Right atrium auricular region (tissue), 2 donors: Measurements from ENCODE around the gene CABLES1. TPM values are rescaled to one million over a fixed set of nuclear protein-coding genes. Genes with fewer than 3 reads are reported as not detected.

Experiments
- DNase-seq: peaks from one replicate; pipeline ENCODE4 v3.0.0-alpha.2; 2019; ENCODE audit warnings: low spot score
- H3K27ac ChIP-seq, 2 donors: fragments of 200-600 bp; sonication (generic); 1 replicate in 1 of 2; 2 replicates in 1 of 2; pipeline ENCODE4 v1.5.1; 2016 to 2019
- H3K27me3 ChIP-seq, 2 donors: fragments of 200-600 bp; sonication (generic); one replicate each; pipeline versions ENCODE4 v1.5.1 to v1.6.0; 2017 to 2019
- H3K36me3 ChIP-seq: fragments of 200-600 bp; sonication (generic); one replicate; pipeline ENCODE4 v1.5.1; 2016
- H3K4me1 ChIP-seq, 2 donors: fragments of 200-600 bp; sonication (generic); one replicate each; pipeline versions ENCODE4 v1.5.1 to v1.6.0; 2017 to 2019
- H3K4me3 ChIP-seq, 2 donors: fragments of 200-600 bp; sonication (generic); 1 replicate in 1 of 2; 2 replicates in 1 of 2; pipeline ENCODE4 v1.5.1; 2017 to 2019; ENCODE audit warnings: mild to moderate bottlenecking in 1 of 2, moderate library complexity in 1 of 2
- H3K9me3 ChIP-seq, 2 donors: fragments of 200-600 bp; sonication (generic); one replicate each; pipeline ENCODE4 v1.5.1; 2019
- total RNA-seq, 2 donors: library from RNA; depleted of rRNA; stranded (reverse); fragments of >200 nt; gene quantifications; one replicate each; pipeline ENCODE4 v1.1.0, GENCODE V29; 2016
- TF ChIP-seq, protein P1 (sequence below), 2 donors: fragments of 200-600 bp; sonication (generic); IDR thresholded peaks; one replicate each; pipeline ENCODE4 v1.5.1; 2019; ENCODE audit warnings: antibody characterized with exemption in 2 of 2

CABLES1 gene
- total RNA-seq, 2 donors from 2014 or later = 5.4 to 6.9 TPM

DNA sequence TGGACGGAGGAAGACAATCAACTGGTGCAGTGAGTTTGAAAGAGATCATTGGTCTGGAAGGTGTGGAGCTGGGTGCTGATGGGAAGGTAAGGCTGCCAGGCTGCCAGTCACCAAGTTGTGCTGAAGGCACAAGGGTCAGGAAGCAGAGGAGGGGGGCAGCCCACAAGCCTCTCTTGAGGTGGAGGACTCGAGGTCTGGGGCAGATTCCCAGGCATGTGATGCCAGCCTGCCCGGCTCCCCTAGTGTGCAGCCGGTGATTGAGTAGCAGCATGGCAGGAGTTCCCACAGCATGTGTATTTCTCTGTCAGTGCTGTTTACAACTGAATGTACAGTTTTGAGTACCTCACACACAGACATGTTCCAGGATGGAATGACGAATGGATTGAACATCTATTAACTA, 99.3 kb downstream of the CABLES1 start:
- no peak for DNase-seq
- H3K27me3 ChIP-seq = no peaks in the 10 kb centered on the region
- no peaks in the 10 kb centered on the region for H3K9me3 ChIP-seq
- no peaks in the 10 kb centered on the region for H3K36me3 ChIP-seq
- no peak overlapping the region for H3K4me3 ChIP-seq
- TF ChIP-seq, protein P1, sequence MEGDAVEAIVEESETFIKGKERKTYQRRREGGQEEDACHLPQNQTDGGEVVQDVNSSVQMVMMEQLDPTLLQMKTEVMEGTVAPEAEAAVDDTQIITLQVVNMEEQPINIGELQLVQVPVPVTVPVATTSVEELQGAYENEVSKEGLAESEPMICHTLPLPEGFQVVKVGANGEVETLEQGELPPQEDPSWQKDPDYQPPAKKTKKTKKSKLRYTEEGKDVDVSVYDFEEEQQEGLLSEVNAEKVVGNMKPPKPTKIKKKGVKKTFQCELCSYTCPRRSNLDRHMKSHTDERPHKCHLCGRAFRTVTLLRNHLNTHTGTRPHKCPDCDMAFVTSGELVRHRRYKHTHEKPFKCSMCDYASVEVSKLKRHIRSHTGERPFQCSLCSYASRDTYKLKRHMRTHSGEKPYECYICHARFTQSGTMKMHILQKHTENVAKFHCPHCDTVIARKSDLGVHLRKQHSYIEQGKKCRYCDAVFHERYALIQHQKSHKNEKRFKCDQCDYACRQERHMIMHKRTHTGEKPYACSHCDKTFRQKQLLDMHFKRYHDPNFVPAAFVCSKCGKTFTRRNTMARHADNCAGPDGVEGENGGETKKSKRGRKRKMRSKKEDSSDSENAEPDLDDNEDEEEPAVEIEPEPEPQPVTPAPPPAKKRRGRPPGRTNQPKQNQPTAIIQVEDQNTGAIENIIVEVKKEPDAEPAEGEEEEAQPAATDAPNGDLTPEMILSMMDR (IDR thresholded peaks at IDR 0.05) = no peak
- H3K27ac ChIP-seq = no peak overlapping the region
- peaks cover 0 to 45% of the 10 kb centered on the region in 2 donors for H3K4me1 ChIP-seq

DNA sequence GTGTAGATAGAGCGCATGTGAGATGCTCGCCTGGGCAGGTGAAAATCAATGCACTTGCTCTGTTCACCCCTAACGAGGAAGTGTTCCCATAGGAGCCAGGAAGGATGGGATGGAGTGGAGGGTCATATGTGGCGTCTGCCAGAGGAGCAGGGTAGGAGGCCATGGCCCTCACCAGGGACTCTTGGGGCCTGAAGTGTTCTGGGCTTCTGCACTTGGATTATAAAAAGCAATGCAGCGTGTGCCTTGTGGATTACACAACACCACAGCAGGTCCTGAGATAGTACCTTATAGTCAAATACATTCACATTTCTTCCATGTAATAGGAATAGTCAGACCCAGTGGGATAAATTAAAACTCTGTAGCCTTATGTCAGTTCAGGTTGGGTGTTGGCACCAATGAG, 100.1 kb downstream of the CABLES1 start:
- DNase-seq = no peak
- Histone ChIP-seq H3K4me3 (no peak overlapping the region), H3K4me1 (peaks cover 0 to 38% of the 10 kb centered on the region in 2 donors), H3K27me3 (no peaks in the 10 kb centered on the region), H3K27ac (no peak overlapping the region), H3K9me3 (no peaks in the 10 kb centered on the region), H3K36me3 (no peaks in the 10 kb centered on the region)
- TF ChIP-seq, protein P1 (IDR thresholded peaks at IDR 0.05) = no peak

DNA sequence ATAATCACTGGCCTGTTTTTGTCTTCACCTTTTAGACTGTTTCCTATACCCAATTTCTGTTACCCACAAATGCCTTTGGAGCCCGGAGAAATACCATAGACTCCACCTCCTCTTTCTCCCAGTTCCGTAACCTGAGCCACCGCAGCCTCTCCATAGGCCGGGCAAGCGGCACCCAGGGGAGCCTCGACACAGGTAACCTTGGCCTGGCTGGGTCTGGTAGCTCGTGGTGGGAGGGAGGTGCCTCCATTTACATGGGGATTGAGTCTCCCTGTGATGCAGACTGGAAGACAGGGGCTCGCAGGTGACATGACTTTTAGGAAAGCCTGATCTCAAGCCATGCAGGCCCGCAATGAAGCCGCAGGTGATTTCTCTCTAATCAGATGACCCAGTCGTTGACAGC, 100.6 kb downstream of the CABLES1 start:
- no peaks in the 10 kb centered on the region for H3K27me3 ChIP-seq
- no peak overlapping the region for H3K27ac ChIP-seq
- TF ChIP-seq, protein P1 (IDR thresholded peaks at IDR 0.05) = no peak
- H3K36me3 ChIP-seq = no peaks in the 10 kb centered on the region
- peaks cover 0 to 33% of the 10 kb centered on the region in 2 donors for H3K4me1 ChIP-seq
- H3K4me3 ChIP-seq = no peak overlapping the region
- no peak for DNase-seq
- no peaks in the 10 kb centered on the region for H3K9me3 ChIP-seq

DNA sequence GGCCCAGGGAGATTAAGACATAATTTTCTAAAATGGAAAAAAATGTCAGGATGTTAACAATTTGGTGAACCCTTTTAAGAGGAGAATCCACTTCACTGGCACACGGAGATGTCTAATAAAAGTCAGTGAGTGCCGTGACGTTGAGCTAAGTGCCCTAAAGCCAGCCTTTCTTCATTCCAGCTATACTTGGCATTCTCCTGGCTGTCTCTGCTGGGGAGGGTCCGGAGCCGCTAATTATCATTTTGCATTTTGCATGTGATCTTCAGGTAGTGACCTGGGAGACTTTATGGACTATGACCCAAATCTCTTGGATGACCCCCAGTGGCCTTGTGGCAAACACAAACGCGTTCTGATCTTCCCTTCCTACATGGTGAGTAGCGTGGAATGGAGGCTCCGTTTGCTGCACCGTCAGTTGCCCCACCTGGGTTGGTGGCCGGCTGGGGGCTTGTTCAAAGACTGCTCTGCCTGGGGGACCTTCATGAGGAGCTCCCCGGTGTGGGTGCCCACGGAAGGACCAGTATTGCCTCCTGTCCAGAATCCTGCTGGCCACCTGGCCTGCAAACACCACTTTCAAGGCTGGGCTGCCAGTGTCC, 101.7 kb downstream of the CABLES1 start:
- Histone ChIP-seq H3K27ac (peak overlapping the region; percentile 81 to 85), H3K36me3 (no peaks in the 10 kb centered on the region), H3K9me3 (no peaks in the 10 kb centered on the region), H3K27me3 (no peaks in the 10 kb centered on the region), H3K4me1 (peaks cover 0 to 26% of the 10 kb centered on the region in 2 donors), H3K4me3 (no peak overlapping the region)
- no peak for DNase-seq
- TF ChIP-seq, protein P1 (IDR thresholded peaks at IDR 0.05) = no peak

DNA sequence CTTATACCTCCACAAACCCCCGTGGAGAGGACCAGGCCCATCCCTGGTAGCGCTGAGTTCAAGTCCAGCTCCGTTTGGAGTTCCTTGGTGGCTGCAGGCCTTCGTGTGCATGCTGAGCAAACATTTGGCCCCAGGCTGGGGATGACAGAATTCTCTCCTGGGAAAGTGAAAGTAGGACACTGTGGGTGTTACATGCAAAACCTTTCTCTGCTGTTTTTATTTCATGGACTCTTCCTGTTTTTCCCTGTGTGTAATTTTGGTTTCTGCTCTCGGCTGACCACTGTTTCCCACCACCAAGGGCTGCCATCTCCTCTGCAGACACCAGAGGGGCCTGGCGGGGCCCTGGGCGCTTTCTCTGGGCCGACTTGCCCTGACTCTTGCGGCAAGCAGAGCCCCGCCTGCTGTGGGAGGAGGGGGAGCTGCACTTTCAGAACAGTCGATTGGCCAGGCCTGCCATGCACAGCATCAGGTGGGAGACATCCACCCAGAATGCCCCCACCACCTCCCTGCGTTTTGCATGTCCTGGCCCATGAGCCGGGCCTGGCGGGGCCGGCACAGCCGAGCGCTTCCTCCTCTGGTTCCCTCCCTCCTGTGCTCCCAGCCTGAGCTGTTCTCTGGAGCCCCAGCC, 102.4 kb downstream of the CABLES1 start:
- TF ChIP-seq, protein P1 (IDR thresholded peaks at IDR 0.05) = peak in 1 of 2 donors; percentile 26
- H3K9me3 ChIP-seq = no peaks in the 10 kb centered on the region
- peaks cover 0 to 22% of the 10 kb centered on the region in 2 donors for H3K4me1 ChIP-seq
- peak overlapping the region; percentile 20 to 29 for H3K4me3 ChIP-seq
- peak; percentile 79 for DNase-seq
- no peaks in the 10 kb centered on the region for H3K36me3 ChIP-seq
- H3K27me3 ChIP-seq = no peaks in the 10 kb centered on the region
- H3K27ac ChIP-seq = peak overlapping the region; percentile 81 to 85
